SK-N-DZ (cell line): ENCODE data around the gene SRRM3.
A peak's percentile ranks its signal among the peaks of the same experiment; 100 is the strongest.
"Not testable (repeated sequence)": the region's sequence is repeated elsewhere in the genome, so short reads cannot be mapped to it uniquely, and the experiment has no call there.

Experiments
- DNase-seq: peaks from one replicate; pipeline ENCODE4 v3.0.0-alpha.2; 2015; ENCODE audit warnings: low spot score

The SRRM3 gene

GRCh38 chr7:76187272-76187671 is 14.4 kb upstream of the SRRM3 start:
- no peak for DNase-seq

- DNase-seq: no peak
Observed at GRCh38 chr7:76189276-76189675, 12.4 kb upstream of the SRRM3 start.

GRCh38 chr7:76191783-76192240 is 9.9 kb upstream of the SRRM3 start:
- DNase-seq: peak; percentile 84

- peak; percentile 54 for DNase-seq
Observed at GRCh38 chr7:76193466-76193865, 8.2 kb upstream of the SRRM3 start.

- peak; percentile 75 for DNase-seq
Observed at GRCh38 chr7:76193883-76194282, 7.8 kb upstream of the SRRM3 start.

- DNase-seq: no peak
Observed at GRCh38 chr7:76196786-76197185, 4.9 kb upstream of the SRRM3 start.

- no peak for DNase-seq
Observed at GRCh38 chr7:76198202-76198601, 3.5 kb upstream of the SRRM3 start.

GRCh38 chr7:76202666-76203030 is 952 bp downstream of the SRRM3 start:
- peak; percentile 75 for DNase-seq

GRCh38 chr7:76204147-76204546 is 2.5 kb downstream of the SRRM3 start:
- no peak for DNase-seq

- no peak for DNase-seq
Observed at GRCh38 chr7:76206633-76207032, 4.9 kb downstream of the SRRM3 start.

GRCh38 chr7:76209310-76209709 is 7.6 kb downstream of the SRRM3 start:
- no peak for DNase-seq

- no peak for DNase-seq
Observed at GRCh38 chr7:76211216-76211615, 9.5 kb downstream of the SRRM3 start.

GRCh38 chr7:76215349-76215748 is 13.7 kb downstream of the SRRM3 start:
- DNase-seq: not testable (repeated sequence)

- peak; percentile 59 for DNase-seq
Observed at GRCh38 chr7:76216381-76217082, 14.8 kb downstream of the SRRM3 start.

GRCh38 chr7:76217942-76218566 is 16.4 kb downstream of the SRRM3 start:
- DNase-seq: no peak

- peak; percentile 63 for DNase-seq
Observed at GRCh38 chr7:76220185-76221057, 18.7 kb downstream of the SRRM3 start.

- no peak for DNase-seq
Observed at GRCh38 chr7:76222333-76222732, 20.6 kb downstream of the SRRM3 start.

- DNase-seq: no peak
Observed at GRCh38 chr7:76222839-76223238, 21.1 kb downstream of the SRRM3 start.

- no peak for DNase-seq
Observed at GRCh38 chr7:76223286-76223972, 21.7 kb downstream of the SRRM3 start.

- peak; percentile 43 for DNase-seq
Observed at GRCh38 chr7:76224695-76225094, 23.0 kb downstream of the SRRM3 start.

- no peak for DNase-seq
Observed at GRCh38 chr7:76225379-76225778, 23.7 kb downstream of the SRRM3 start.

GRCh38 chr7:76225951-76226350 is 24.3 kb downstream of the SRRM3 start:
- no peak for DNase-seq
